ENCODE results near the gene PNLIPRP1. TPM values are rescaled to one million over a fixed set of nuclear protein-coding genes. Genes with fewer than 3 reads are reported as not detected.

The PNLIPRP1 gene
- polyA plus RNA-seq, 1 donor: 0.63 TPM

DNA sequence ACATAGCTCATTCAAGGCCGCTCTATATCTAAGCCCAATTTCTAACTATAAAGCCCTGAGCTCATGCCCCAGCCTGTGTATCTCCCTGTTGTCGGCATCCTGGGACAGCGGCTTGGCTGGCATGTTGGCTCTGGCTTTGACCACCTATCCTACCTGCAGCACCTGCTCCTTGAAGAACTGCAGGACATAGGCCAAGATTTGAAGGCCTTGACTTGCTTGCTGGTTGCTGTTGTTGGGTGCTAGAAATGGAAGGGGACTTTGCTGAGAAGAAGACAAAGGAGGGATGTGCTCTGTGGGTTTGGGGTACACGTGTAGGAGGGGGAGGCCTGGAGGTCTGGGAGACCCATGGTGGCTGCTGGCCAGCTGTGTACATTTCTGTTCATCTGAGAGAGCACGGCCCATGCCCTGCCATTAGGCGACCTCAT, 41.1 kb downstream of the PNLIPRP1 start:
- WGBS (ENCODE audit: insufficient coverage, low lambda C conversion rate): no CpG with 5 or more reads among the region's 6 CpGs
- H3K4me1 ChIP-seq (ENCODE audit: control insufficient read depth, insufficient read depth, low read length): peaks cover 3% of the 10 kb centered on the region
- H3K4me3 ChIP-seq (ENCODE audit: low read length): no peak overlapping the region
- peaks cover 3% of the 10 kb centered on the region for H3K36me3 ChIP-seq (ENCODE audit: control insufficient read depth, insufficient read depth, low read length)
- H3K27me3 ChIP-seq (ENCODE audit: control insufficient read depth, insufficient read depth, low read length): no peaks in the 10 kb centered on the region
- no peaks in the 10 kb centered on the region for H3K9me3 ChIP-seq (ENCODE audit: control insufficient read depth, low read depth, low read length)
- no peak for DNase-seq
- H3K27ac ChIP-seq (ENCODE audit: low read length): no peak overlapping the region

DNA sequence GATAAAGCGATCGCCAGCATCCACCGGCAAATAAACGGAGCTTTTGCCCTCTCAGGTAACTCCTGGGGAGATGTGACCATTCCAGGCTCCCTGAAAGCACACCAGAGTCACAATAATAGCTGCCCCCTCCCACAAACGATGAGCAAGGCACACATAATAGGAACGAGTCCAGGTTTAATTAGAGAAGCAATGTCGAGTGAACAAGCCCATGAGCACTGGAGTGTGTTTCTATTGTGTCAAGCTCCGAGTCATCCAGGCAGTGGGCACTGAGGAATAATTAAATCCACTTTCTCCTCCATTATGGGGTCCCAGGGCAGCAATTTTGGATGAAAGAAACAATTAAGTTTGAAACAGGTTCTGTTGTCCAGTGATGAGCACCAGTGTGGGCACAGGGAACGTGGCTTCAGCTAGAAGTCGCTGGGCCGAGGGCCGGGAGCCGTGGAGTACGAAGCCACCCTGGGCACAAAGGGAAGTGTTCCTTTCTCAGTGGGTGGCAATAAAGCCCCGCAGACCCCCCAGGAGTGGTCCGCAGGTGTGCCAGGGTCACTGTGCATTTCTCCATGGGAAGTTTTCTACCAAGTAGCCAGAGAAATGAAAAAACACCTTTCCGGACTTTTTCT, 41.9 kb downstream of the PNLIPRP1 start:
- H3K4me3 ChIP-seq (ENCODE audit: low read length): no peak overlapping the region
- no peaks in the 10 kb centered on the region for H3K27me3 ChIP-seq (ENCODE audit: control insufficient read depth, insufficient read depth, low read length)
- no peak overlapping the region for H3K27ac ChIP-seq (ENCODE audit: low read length)
- DNase-seq: no peak
- WGBS (ENCODE audit: insufficient coverage, low lambda C conversion rate): 90% methylated on average over 2 of the region's 17 CpGs
- H3K4me1 ChIP-seq (ENCODE audit: control insufficient read depth, insufficient read depth, low read length): no peaks in the 10 kb centered on the region
- peaks cover 3% of the 10 kb centered on the region for H3K36me3 ChIP-seq (ENCODE audit: control insufficient read depth, insufficient read depth, low read length)
- H3K9me3 ChIP-seq (ENCODE audit: control insufficient read depth, low read depth, low read length): no peaks in the 10 kb centered on the region

DNA sequence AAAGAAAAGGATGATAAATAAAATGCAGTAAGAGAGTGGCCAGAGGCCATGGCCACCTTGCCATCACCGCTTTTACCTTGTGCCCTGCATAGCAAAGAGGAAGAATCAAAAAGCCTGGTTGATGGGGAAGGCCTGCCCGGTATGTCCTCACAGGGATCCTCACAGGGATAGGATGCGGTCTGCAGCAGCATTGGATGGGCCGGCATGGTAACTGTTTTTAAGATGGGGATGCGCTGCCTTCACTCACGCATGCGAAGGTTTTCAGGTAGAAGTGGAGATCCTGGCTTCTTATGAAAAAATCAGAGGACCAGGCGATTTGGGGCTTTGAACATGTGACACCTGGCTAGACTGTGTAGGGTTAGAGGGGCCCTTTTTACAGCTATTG, 42.4 kb downstream of the PNLIPRP1 start:
- Histone ChIP-seq H3K27me3 (ENCODE audit: control insufficient read depth, insufficient read depth, low read length) (no peaks in the 10 kb centered on the region), H3K4me3 (ENCODE audit: low read length) (no peak overlapping the region), H3K27ac (ENCODE audit: low read length) (no peak overlapping the region), H3K9me3 (ENCODE audit: control insufficient read depth, low read depth, low read length) (no peaks in the 10 kb centered on the region), H3K4me1 (ENCODE audit: control insufficient read depth, insufficient read depth, low read length) (no peaks in the 10 kb centered on the region), H3K36me3 (ENCODE audit: control insufficient read depth, insufficient read depth, low read length) (peaks cover 3% of the 10 kb centered on the region)
- WGBS (ENCODE audit: insufficient coverage, low lambda C conversion rate): no CpG with 5 or more reads among the region's 8 CpGs
- DNase-seq: no peak

DNA sequence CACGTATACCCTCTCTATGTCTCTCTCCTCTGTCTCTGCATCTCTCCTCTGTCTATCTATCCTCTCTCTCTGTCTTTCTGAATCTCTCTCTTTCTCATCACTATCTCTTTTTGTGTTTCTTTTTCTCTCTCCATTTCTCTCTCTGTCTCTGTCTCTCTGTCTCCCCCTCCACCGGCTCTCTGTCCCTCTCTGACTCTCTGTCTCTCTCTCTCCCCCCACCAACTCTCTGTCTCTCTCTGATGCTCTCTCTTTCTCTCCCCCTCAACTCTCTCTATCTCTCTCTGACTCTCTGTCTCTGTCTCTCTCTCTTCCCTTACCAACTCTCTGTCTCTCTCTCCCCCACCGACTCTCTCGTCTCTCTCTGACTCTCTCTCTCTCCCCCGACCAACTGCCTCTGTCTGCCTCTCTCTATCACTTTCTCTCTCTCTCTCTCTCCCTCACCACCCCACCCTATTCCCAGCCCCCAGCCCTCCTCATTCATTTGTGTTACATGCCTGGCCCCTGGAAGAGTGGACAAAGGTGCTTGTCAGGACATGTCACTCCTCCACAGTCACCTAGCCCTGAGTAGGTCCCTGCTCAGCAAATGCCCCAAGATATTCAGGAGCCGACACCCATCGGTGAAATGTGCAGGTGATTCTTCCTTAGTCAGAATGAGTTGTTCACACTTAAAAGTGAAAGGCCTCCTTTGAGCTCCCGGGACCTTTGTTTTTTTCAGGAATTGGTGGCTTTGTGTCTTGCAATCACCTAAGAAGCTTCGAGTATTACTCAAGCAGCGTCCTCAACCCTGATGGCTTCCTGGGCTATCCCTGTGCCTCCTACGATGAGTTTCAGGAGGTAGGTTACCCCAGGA, 43.6 kb downstream of the PNLIPRP1 start:
- H3K27me3 ChIP-seq (ENCODE audit: control insufficient read depth, insufficient read depth, low read length): no peaks in the 10 kb centered on the region
- H3K4me1 ChIP-seq (ENCODE audit: control insufficient read depth, insufficient read depth, low read length): no peaks in the 10 kb centered on the region
- peaks cover 3% of the 10 kb centered on the region for H3K36me3 ChIP-seq (ENCODE audit: control insufficient read depth, insufficient read depth, low read length)
- no peak overlapping the region for H3K4me3 ChIP-seq (ENCODE audit: low read length)
- DNase-seq: no peak
- 92% methylated on average over 4 of the region's 11 CpGs for WGBS (ENCODE audit: insufficient coverage, low lambda C conversion rate)
- no peaks in the 10 kb centered on the region for H3K9me3 ChIP-seq (ENCODE audit: control insufficient read depth, low read depth, low read length)
- no peak overlapping the region for H3K27ac ChIP-seq (ENCODE audit: low read length)

DNA sequence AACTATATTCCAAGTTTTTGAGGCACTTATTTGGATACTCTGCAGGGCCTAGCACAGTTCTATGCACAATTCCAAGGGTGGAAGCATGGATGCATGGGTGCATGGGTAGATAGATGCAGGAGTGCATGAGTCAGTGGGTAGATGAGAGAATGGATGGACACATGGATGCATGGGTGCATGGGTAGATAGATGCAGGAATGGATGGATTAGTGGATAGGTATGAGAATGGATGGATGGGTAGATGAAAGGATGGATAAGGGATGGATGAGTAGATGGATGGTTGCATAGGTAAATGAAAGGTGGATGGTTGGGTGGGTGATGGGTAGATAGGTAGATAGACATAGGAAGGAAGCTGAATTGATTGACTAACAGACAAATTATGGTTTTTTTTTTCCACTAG, 45.6 kb downstream of the PNLIPRP1 start:
- no peaks in the 10 kb centered on the region for H3K27me3 ChIP-seq (ENCODE audit: control insufficient read depth, insufficient read depth, low read length)
- H3K36me3 ChIP-seq (ENCODE audit: control insufficient read depth, insufficient read depth, low read length): no peaks in the 10 kb centered on the region
- no peak overlapping the region for H3K4me3 ChIP-seq (ENCODE audit: low read length)
- H3K27ac ChIP-seq (ENCODE audit: low read length): no peak overlapping the region
- DNase-seq: no peak
- H3K9me3 ChIP-seq (ENCODE audit: control insufficient read depth, low read depth, low read length): no peaks in the 10 kb centered on the region
- no peaks in the 10 kb centered on the region for H3K4me1 ChIP-seq (ENCODE audit: control insufficient read depth, insufficient read depth, low read length)

DNA sequence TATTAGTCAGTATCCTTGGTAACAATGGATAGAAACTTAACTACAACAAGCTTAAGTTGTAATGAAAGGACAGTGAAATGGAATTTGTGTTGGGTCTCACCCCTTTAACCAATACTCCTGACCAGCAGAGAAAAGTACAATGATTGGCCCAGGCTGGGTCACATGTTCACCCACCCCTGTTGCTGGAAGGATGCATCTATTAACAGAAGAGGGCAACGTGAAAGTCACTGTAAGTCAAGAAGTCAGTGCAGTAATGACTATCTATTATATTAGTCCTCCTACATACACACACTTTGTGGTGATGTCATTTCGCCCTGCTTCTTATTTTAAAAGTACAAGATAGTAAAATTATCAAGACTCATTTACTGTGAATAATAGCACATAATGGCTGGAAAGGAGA, 46.2 kb downstream of the PNLIPRP1 start:
- Histone ChIP-seq H3K4me3 (ENCODE audit: low read length) (no peak overlapping the region), H3K27ac (ENCODE audit: low read length) (no peak overlapping the region), H3K36me3 (ENCODE audit: control insufficient read depth, insufficient read depth, low read length) (no peaks in the 10 kb centered on the region), H3K4me1 (ENCODE audit: control insufficient read depth, insufficient read depth, low read length) (no peaks in the 10 kb centered on the region), H3K27me3 (ENCODE audit: control insufficient read depth, insufficient read depth, low read length) (no peaks in the 10 kb centered on the region), H3K9me3 (ENCODE audit: control insufficient read depth, low read depth, low read length) (no peaks in the 10 kb centered on the region)
- WGBS (ENCODE audit: insufficient coverage, low lambda C conversion rate): 65% methylated on average over 2 of the region's 2 CpGs
- no peak for DNase-seq

DNA sequence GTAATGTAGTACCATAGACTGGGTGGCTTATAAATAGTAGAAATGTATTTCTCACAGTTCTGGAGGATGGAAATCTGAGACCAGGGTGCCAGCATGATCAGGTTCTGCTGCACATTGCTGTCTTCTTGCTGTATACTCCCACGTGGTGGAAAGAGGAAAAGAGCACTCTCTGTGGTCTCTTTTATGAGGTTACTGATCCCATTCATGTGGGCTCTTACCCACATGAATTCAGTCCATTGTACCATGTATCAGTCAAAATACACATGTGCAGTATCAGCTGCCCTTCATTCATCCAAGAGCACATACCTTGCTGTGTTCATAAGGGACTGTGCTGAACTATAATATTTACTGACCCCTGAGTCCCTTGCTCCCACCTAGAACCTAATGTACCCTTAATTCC, 47.1 kb downstream of the PNLIPRP1 start:
- H3K9me3 ChIP-seq (ENCODE audit: control insufficient read depth, low read depth, low read length): no peaks in the 10 kb centered on the region
- H3K4me3 ChIP-seq (ENCODE audit: low read length): no peak overlapping the region
- H3K36me3 ChIP-seq (ENCODE audit: control insufficient read depth, insufficient read depth, low read length): no peaks in the 10 kb centered on the region
- H3K27ac ChIP-seq (ENCODE audit: low read length): no peak overlapping the region
- H3K4me1 ChIP-seq (ENCODE audit: control insufficient read depth, insufficient read depth, low read length): no peaks in the 10 kb centered on the region
- DNase-seq: no peak
- no peaks in the 10 kb centered on the region for H3K27me3 ChIP-seq (ENCODE audit: control insufficient read depth, insufficient read depth, low read length)
- no CpG with 5 or more reads among the region's 1 CpG for WGBS (ENCODE audit: insufficient coverage, low lambda C conversion rate)

DNA sequence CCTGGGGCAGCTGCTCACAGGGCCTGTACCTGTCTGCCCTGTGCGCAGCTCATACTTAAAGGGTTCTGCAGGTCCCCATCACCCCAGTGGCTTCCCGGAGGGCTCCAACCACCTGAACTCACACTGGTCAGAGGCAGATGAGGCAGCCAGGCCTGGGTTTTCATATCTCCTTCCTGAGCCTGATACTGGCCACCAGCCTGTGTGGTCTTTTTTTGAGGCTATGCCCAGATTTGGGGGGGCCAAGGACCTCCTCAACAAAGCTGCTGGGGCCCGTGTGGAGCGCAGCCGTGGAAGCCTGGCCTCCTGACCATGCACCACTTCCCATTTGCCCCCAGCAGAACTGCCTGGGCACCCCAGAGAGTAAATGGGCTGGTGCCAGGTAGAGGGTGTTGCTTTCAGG, 55.7 kb downstream of the PNLIPRP1 start:
- Histone ChIP-seq H3K27ac (ENCODE audit: low read length) (no peak overlapping the region), H3K4me1 (ENCODE audit: control insufficient read depth, insufficient read depth, low read length) (no peaks in the 10 kb centered on the region), H3K27me3 (ENCODE audit: control insufficient read depth, insufficient read depth, low read length) (no peaks in the 10 kb centered on the region), H3K4me3 (ENCODE audit: low read length) (no peak overlapping the region), H3K9me3 (ENCODE audit: control insufficient read depth, low read depth, low read length) (no peaks in the 10 kb centered on the region), H3K36me3 (ENCODE audit: control insufficient read depth, insufficient read depth, low read length) (no peaks in the 10 kb centered on the region)
- no CpG with 5 or more reads among the region's 5 CpGs for WGBS (ENCODE audit: insufficient coverage, low lambda C conversion rate)
- no peak for DNase-seq

DNA sequence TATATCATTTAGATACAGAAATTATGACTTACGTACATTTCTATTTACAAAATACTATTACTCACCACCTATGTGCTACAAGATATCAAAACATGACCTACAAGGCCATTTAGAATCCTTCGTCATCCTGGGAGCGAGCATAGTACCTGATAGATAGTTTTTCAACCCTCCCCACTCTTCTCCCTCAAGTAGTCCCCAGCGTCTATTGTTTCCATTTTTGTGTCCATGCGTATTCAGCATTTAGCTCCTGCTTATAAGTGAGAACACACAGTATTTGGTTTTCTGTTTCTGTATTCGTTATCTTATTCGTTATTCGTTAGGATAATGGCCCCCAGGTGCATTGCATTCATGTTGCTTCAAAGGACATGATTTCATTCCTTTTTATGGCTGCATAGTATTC, 58.1 kb downstream of the PNLIPRP1 start:
- Histone ChIP-seq H3K36me3 (ENCODE audit: control insufficient read depth, insufficient read depth, low read length) (no peaks in the 10 kb centered on the region), H3K27me3 (ENCODE audit: control insufficient read depth, insufficient read depth, low read length) (no peaks in the 10 kb centered on the region), H3K4me1 (ENCODE audit: control insufficient read depth, insufficient read depth, low read length) (no peaks in the 10 kb centered on the region), H3K27ac (ENCODE audit: low read length) (no peak overlapping the region), H3K4me3 (ENCODE audit: low read length) (no peak overlapping the region), H3K9me3 (ENCODE audit: control insufficient read depth, low read depth, low read length) (no peaks in the 10 kb centered on the region)
- 93% methylated on average over 7 of the region's 8 CpGs for WGBS (ENCODE audit: insufficient coverage, low lambda C conversion rate)
- DNase-seq: no peak

DNA sequence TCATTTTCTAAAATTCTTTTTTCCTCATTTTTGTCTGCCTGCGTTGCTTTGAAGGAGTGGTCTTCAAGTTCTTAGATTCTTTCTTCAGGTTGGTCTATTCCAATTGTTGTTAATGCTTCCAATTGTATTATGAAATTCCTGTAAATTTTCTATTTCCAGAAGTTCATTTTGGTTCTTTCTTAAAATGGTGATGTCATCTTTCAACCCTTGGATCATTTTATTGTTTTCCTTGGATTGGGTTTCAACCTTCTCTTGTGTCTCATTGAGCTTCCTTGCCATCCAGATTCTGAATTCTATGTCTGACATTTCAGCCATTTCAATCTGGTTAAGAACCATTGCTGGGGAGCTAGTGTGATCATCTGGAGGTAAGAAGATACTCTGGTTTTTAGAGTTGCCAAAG, 63.1 kb downstream of the PNLIPRP1 start:
- WGBS (ENCODE audit: insufficient coverage, low lambda C conversion rate): 100% methylated on average over 1 of the region's 1 CpG
- DNase-seq: no peak
- no peak overlapping the region for H3K4me3 ChIP-seq (ENCODE audit: low read length)
- no peaks in the 10 kb centered on the region for H3K36me3 ChIP-seq (ENCODE audit: control insufficient read depth, insufficient read depth, low read length)
- H3K9me3 ChIP-seq (ENCODE audit: control insufficient read depth, low read depth, low read length): no peaks in the 10 kb centered on the region
- no peaks in the 10 kb centered on the region for H3K27me3 ChIP-seq (ENCODE audit: control insufficient read depth, insufficient read depth, low read length)
- no peak overlapping the region for H3K27ac ChIP-seq (ENCODE audit: low read length)
- H3K4me1 ChIP-seq (ENCODE audit: control insufficient read depth, insufficient read depth, low read length): no peaks in the 10 kb centered on the region

DNA sequence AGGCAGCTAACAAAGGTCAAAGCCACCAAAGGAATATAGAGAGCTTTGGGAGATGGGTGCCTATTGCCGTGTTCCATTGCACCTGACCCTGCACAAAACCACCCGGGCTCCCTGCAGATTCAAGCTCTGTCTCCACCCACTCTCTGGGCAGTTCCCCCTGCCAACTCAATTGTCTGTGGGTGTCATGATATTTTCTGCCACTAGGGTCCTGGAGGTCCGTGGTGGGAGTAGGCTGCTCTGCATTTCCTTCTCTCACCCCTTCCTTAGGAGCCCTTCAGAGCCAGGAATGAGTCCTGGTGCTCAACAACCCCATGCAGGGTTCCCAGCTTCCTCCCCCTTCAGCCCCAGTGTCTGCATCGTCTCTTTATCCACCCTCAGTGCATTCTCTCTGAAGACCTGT, 64.1 kb downstream of the PNLIPRP1 start:
- no peaks in the 10 kb centered on the region for H3K36me3 ChIP-seq (ENCODE audit: control insufficient read depth, insufficient read depth, low read length)
- no peak overlapping the region for H3K27ac ChIP-seq (ENCODE audit: low read length)
- no peak overlapping the region for H3K4me3 ChIP-seq (ENCODE audit: low read length)
- H3K27me3 ChIP-seq (ENCODE audit: control insufficient read depth, insufficient read depth, low read length): no peaks in the 10 kb centered on the region
- no peaks in the 10 kb centered on the region for H3K9me3 ChIP-seq (ENCODE audit: control insufficient read depth, low read depth, low read length)
- no peak for DNase-seq
- H3K4me1 ChIP-seq (ENCODE audit: control insufficient read depth, insufficient read depth, low read length): no peaks in the 10 kb centered on the region
- 17% methylated on average over 1 of the region's 4 CpGs for WGBS (ENCODE audit: insufficient coverage, low lambda C conversion rate)
